AG09309 (cell line): ENCODE results near the gene HDAC1.
A peak's percentile ranks its signal among the peaks of the same experiment; 100 is the strongest.

Experiments used
- DNase-seq: peaks from one replicate; pipeline ENCODE4 v3.0.0-alpha.2; 2010; ENCODE audit warnings: low read depth
- H3K4me3 ChIP-seq: 2 replicates; pipeline ENCODE4 v1.5.1; 2011; ENCODE audit warnings: mild to moderate bottlenecking, low read depth, low read length, moderate library complexity; ENCODE audit not compliant: control insufficient read depth
- CTCF ChIP-seq: IDR thresholded peaks from 2 replicates; pipeline ENCODE4 v1.5.1; 2011; ENCODE audit warnings: mild to moderate bottlenecking, low read depth, low read length, inconsistent platforms; ENCODE audit not compliant: insufficient read depth, control insufficient read depth; ENCODE audit errors: missing control alignments

HDAC1 gene

GRCh38 chr1:32349211-32349708 is 57.4 kb downstream of the HDAC1 start:
- no peak for DNase-seq
- no peak for TF ChIP-seq CTCF

GRCh38 chr1:32350785-32351398 is 59.0 kb downstream of the HDAC1 start:
- no peak for DNase-seq
- TF ChIP-seq CTCF, result peak; percentile 48
- H3K4me3 ChIP-seq, result peak overlapping the region; percentile 69

More at GRCh38 chr1:32349211-32349708, 57.4 kb downstream of the HDAC1 start:
- H3K4me3 ChIP-seq, result no peak overlapping the region

GRCh38 chr1:32351399-32352238 is 59.7 kb downstream of the HDAC1 start:
- peak; percentile 17 for TF ChIP-seq CTCF
- peak overlapping the region; percentile 69 for H3K4me3 ChIP-seq
- DNase-seq, result peak; percentile 42

- peak overlapping the region; percentile 69 for H3K4me3 ChIP-seq
- no peak for TF ChIP-seq CTCF
- no peak for DNase-seq
These were observed 60.4 kb downstream of the HDAC1 start for GRCh38 chr1:32352239-32352745.

- H3K4me3 ChIP-seq, result no peak overlapping the region
- no peak for DNase-seq
- TF ChIP-seq CTCF, result no peak
These were observed 61.0 kb downstream of the HDAC1 start for GRCh38 chr1:32352831-32353383.

- H3K4me3 ChIP-seq, result no peak overlapping the region
- DNase-seq, result no peak
- TF ChIP-seq CTCF, result no peak
These were observed 61.5 kb downstream of the HDAC1 start for GRCh38 chr1:32353431-32353830.
